ENCODE data around the gene PI4K2B.
"Not testable (repeated sequence)": the region's sequence is repeated elsewhere in the genome, so short reads cannot be mapped to it uniquely, and the experiment has no call there.

PI4K2B gene

DNA sequence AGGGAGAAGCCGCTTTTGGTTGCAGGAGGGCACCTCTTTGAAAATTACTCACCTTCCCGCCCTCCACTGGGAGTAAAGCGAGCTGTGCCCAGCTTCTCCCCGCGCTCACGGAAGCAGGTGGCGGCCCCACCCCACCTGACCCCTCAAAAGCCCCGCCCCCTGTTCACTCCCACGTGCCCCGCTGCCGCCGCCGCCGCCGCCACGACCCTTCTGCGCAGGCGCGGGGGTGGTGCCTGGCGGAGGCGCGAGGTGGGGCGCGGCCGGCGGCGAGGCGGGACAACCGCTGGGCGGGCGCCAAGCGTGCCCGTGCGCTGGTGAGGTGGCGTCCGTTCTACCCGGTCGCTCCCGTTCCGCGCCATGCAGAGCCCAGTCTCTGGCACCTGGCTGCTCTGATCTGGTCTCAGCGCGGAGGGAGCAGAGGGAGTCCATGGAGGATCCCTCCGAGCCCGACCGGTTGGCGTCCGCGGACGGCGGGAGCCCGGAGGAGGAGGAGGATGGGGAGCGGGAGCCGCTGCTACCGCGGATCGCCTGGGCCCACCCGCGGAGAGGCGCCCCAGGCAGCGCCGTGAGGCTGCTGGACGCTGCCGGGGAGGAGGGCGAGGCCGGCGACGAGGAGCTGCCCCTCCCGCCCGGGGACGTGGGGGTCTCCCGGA is at the start of gene PI4K2B:
PI4K2B (plus strand) TSS at position 297 of the 653 bp plus-strand sequence; CDS start at position 428, 131 bp downstream.
- DNase-seq = peak; percentile 17

DNA sequence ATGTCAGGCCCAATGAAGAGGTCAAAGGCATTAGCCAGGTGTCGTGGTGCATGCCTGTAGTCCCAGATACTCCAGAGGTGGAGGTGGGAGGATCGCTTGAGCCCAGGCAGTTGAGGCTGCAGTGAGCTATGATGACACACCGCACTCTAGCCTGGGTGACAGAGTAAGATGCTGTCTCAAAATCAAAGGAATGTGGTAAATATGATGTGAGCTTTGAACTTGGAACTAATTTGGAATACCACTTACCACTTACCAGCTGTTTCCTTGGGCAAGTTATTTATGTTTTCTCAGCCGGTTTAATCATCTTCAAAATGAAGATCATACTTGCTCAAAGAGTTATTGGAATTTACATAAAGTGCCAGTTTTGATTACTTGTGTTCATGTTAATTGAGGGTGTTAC is 49.8 kb upstream of the PI4K2B start:
- DNase-seq = no peak

DNA sequence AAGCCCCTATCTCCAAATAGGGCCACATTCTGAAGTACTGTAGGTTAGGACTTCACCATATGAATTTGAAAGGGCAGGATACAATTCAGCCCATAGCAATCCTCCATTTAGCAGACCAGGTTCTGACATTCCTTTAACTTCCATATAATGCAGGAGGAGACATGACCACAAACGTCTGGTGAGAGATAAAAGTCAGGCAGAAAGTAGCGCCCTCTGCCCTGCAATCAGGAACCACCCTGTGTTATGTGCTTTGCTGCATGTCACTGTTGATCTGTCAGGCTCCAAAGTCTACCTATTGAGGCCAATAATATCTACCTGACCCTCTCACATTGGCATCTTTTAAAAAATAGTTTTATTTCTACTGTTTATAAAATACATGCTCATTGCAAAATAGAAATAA is 43.4 kb upstream of the PI4K2B start:
- no peak for DNase-seq

- DNase-seq = no peak
Measured at GRCh38 chr4:25198713-25199112, 35.1 kb upstream of the PI4K2B start.

DNA sequence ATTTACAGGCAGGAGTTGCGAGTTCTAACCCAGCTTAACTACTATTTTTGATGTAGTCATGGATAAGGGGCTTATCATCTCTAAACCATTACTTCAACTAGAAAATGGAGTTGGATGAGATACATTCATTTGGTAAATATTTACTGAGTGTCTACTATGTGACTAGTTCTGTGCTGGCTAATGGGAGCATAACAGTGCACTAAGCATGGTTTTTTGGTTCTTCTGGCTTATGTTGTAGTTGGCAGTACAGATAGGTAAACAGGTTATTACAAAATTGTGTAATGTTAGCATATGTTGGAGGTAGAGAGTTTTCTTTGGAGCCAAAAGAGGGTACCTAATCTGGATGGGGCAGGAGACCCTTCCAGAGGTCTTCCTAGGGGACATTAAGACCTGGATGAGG is 25.8 kb upstream of the PI4K2B start:
- DNase-seq = no peak

DNA sequence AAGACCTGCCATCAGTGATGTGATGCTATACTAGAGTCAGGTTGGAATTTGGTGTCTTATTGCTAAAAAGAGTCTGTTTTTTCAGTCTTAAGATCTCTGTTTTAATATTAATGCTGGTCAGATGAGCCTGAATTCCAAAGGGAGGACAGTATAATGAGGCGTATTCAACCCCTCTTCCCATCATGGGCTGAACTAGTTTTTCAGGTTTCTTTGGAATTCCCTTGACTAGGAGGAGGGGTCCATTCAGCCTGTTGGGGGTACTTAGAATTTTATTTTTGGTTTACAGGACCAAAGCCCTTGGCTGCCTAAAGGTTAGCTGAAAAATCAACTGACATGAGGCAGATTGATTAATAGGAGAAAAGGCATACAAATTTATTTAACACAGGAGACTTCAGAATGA is 24.1 kb upstream of the PI4K2B start:
- DNase-seq = no peak

- no peak for DNase-seq
Measured at GRCh38 chr4:25211721-25212120, 22.1 kb upstream of the PI4K2B start.

GRCh38 chr4:25212822-25213221 is 21.0 kb upstream of the PI4K2B start:
- no peak for DNase-seq

DNA sequence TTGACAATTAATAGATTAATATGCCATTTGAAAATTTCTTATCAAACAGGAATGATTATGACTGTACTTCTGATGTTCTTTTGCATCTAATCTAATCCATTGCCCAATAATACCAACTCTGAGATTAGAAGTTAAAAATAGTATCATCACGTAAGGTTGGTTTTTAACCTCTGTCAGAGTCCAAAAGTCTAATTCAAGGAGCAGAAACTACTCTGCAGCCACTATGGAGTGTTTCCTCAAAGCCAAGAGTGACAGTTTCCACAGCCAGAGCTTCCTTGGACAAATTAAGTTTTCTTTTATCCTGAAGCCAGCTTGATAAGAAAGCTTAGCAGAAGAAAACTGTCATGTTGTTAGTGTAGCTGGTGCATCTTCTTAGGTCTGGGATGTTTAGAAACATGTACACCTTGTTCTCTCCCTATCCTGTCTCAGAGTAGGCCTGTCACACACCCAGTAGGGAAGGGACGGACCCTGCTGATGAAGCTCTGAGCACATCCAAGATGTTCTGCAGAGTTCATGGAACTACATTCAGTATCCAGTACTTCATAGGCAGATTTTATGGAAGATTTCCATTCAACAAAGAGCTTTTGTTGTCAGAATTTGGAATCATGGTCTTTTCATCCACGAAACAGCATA is 20.4 kb upstream of the PI4K2B start:
- DNase-seq = no peak

GRCh38 chr4:25214750-25215149 is 19.1 kb upstream of the PI4K2B start:
- not testable (repeated sequence) for DNase-seq

DNA sequence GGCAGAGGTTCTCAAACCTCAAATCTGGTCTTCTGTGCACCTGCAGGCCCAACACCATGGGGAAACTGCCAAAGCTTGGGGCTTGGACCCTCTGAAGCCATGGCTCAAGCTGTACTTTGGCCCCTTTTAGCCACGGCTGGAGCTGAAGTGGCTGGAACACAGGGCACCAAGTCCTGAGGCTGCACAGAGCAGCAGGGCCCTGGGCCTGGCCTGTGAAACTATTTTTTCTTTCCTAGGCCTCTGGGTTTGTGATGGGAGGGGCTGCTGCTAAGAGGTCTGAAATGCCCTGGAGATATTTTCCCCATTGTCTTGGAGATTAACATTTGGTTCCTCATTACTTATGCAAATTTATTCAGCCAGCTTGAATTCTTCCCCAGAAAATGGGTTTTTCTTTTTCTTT is 18.3 kb upstream of the PI4K2B start:
- no peak for DNase-seq

- no peak for DNase-seq
Measured at GRCh38 chr4:25221377-25221776, 12.5 kb upstream of the PI4K2B start.

GRCh38 chr4:25223802-25224375 is 9.9 kb upstream of the PI4K2B start:
- no peak for DNase-seq

DNA sequence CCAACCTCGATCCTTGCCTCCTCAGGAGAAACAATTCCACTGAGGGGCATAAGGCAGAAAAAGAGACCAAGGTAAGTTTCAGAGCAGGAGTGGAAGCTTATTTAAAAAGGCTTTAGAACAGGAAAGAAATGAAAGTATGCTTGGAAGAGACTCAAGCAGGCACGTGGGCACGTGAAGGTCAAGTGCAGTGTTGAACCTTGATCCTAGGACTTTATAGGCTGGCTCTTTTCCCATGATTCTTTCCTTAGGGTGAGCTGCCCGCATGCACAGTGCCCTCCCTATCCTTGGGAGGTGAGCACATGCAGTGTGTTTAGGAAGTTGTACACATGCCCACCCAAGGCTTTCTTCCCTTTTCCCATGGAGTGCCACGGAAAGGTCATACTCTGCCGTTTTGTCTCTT is 4.0 kb upstream of the PI4K2B start:
- no peak for DNase-seq

- no peak for DNase-seq
Measured at GRCh38 chr4:25233194-25233593, 639 bp upstream of the PI4K2B start.

- DNase-seq = peak; percentile 30
Measured at GRCh38 chr4:25234390-25235370, 847 bp downstream of the PI4K2B start.

DNA sequence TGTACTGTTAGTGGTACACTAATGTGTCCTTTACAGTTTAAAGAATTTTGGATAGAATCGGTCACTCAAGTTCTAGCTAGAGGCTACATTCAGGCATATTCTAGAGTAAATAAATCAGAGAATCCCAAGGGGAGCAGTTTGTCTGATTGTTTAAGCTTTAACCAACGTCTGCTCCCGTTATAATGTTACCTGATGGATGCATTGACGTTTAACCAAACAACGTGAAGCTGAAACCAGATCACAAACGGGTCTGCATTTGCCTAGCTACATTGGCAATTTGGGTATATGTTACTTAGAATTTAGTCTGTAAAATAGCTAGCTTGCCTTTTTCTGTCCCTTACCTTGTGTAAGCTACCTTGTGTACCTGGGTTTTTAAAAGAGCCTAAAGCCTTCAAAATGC is 1.6 kb downstream of the PI4K2B start:
- no peak for DNase-seq

- not testable (repeated sequence) for DNase-seq
Measured at GRCh38 chr4:25236030-25236429, 2.2 kb downstream of the PI4K2B start.

DNA sequence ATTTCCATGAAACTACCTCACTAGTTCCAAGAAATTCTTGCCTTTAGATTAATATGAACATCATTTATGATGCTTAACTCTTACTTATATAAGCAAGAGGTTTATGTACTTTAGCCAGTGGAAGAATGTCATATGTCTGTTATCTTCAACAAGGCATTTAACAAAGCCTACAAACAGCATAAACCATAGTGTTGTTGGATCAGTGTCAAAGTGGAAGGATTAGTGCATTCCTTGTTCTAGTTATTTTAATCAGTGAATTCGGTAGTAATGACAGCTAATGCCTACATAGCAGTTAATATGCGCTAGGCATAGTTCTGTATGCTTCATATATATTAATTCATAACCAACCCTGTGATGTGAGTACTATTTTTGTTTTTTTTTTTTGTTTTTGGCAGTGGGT is 3.1 kb downstream of the PI4K2B start:
- no peak for DNase-seq

DNA sequence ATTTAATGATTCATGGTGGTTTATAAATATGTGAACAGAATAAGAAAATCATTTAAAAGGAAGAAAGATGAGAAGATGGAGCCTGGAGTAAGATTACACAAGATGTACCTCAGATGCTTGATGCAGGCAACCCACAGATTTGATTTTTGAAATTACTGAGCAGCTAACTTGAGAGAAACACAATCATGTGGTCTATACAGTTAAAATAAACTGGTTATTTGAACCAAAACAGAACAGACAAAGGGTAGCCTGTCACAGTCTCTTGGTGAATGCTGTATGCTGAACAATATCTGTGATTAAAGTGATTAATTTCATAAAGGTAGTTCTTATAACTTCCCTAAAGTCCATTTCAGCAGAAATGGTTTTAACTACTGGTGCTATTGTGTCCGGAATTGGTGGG is 4.2 kb downstream of the PI4K2B start:
- no peak for DNase-seq

DNA sequence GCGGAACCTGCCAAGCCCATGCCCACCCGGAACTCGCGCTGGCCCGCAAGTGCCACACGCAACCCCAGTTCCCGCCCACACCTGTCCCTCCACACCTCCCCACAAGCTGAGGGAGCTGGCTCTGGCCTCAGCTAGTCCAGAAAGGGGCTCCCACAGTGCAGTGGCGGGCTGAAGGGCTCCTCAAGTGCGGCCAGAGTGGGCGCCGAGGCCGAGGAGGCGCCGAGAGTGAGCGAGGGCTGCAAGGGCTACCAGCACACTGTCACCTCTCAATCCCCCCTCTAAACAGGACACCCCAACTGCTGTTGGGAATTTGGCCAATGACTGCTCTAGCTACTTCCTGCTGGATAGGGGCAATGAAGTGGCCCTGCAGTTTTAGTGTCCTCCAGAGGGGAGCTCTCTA is 5.7 kb downstream of the PI4K2B start:
- DNase-seq = not testable (repeated sequence)

DNA sequence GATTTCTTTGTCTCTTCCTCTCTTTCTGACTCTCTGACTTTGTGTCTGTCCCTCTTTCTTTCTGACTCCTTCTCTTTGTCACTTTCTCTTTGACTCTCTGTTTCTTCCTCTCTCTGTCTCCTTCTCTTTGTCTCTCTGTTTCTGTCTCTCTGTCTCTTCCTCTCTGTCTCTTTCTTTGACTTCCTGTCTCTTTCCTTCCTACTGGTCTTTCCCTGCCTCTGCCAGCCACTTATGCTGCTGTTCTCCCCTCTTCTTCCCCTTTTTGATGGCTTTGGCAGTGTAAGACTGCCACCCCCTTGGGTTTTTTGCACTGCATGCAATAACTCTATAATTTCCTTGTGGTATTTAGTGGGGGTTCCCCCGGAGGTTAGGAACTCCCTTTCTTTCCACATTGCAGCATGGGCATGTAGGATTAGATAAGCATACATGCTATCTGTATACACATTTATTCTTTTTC is 6.9 kb downstream of the PI4K2B start:
- not testable (repeated sequence) for DNase-seq

- DNase-seq = not testable (repeated sequence)
Measured at GRCh38 chr4:25242195-25242594, 8.4 kb downstream of the PI4K2B start.

Measured in SIG-M5 (cell line).